Progenitor cell of endocrine pancreas (in vitro differentiated cells): ENCODE results near the gene EVI2A. TPM values are rescaled to one million over a fixed set of nuclear protein-coding genes. Genes with fewer than 3 reads are reported as not detected.
A peak's percentile ranks its signal among the peaks of the same experiment; 100 is the strongest.

Source experiments
- DNase-seq: peaks from one replicate; pipeline ENCODE4 v3.0.0; 2021; ENCODE audit warnings: low spot score; ENCODE audit not compliant: unreplicated experiment
- H3K27ac Mint-ChIP-seq: 2 replicates; pipeline ENCODE4 v1.8.0; 2021; ENCODE audit warnings: mild to moderate bottlenecking, moderate library complexity, mixed read lengths
- H3K27me3 Mint-ChIP-seq: 2 replicates; pipeline ENCODE4 v1.8.0; 2021; ENCODE audit warnings: mixed read lengths
- H3K36me3 Mint-ChIP-seq: 2 replicates; pipeline ENCODE4 v1.8.0; 2022; ENCODE audit warnings: mixed read lengths; ENCODE audit not compliant: insufficient read depth
- H3K4me1 Mint-ChIP-seq: 2 replicates; pipeline ENCODE4 v1.8.0; 2021; ENCODE audit warnings: low read depth, mixed read lengths
- H3K4me3 Mint-ChIP-seq: 2 replicates; pipeline ENCODE4 v1.8.0; 2021; ENCODE audit warnings: low read depth, mild to moderate bottlenecking, moderate library complexity, mixed read lengths
- H3K9me3 Mint-ChIP-seq: 2 replicates; pipeline ENCODE4 v1.8.0; 2021; ENCODE audit warnings: low read depth, mixed read lengths
- CTCF ChIP-seq: fragments of 200-600 bp; sonication (generic); IDR thresholded peaks from one replicate; pipeline ENCODE4 v1.5.0; 2021; ENCODE audit warnings: antibody characterized with exemption, mild to moderate bottlenecking; ENCODE audit not compliant: unreplicated experiment
- total RNA-seq: library from RNA; stranded (reverse); gene quantifications from 2 replicates; pipeline ENCODE4 v1.2.1, GENCODE V29; 2021

EVI2A gene
- total RNA-seq, 1 donor from 2014 or later = not detected

- no peak for DNase-seq
- Mint-ChIP-seq H3K27me3 (no peaks in the 10 kb centered on the region), H3K4me1 (no peaks in the 10 kb centered on the region), H3K36me3 (peaks cover 19% of the 10 kb centered on the region), H3K9me3 (no peaks in the 10 kb centered on the region), H3K27ac (no peak overlapping the region), H3K4me3 (no peak overlapping the region)
- peak; percentile 14 for TF ChIP-seq CTCF
Measured at GRCh38 chr17:31286587-31286986, 34.8 kb downstream of the EVI2A start.

- H3K9me3 Mint-ChIP-seq = no peaks in the 10 kb centered on the region
- no peaks in the 10 kb centered on the region for H3K4me1 Mint-ChIP-seq
- TF ChIP-seq CTCF = no peak
- no peak overlapping the region for H3K27ac Mint-ChIP-seq
- peaks cover 17% of the 10 kb centered on the region for H3K36me3 Mint-ChIP-seq
- H3K4me3 Mint-ChIP-seq = no peak overlapping the region
- DNase-seq = no peak
- H3K27me3 Mint-ChIP-seq = no peaks in the 10 kb centered on the region
Measured at GRCh38 chr17:31283841-31284240, 37.6 kb downstream of the EVI2A start.

- no peaks in the 10 kb centered on the region for H3K4me1 Mint-ChIP-seq
- no peak for DNase-seq
- no peaks in the 10 kb centered on the region for H3K9me3 Mint-ChIP-seq
- H3K27me3 Mint-ChIP-seq = no peaks in the 10 kb centered on the region
- H3K27ac Mint-ChIP-seq = no peak overlapping the region
- TF ChIP-seq CTCF = no peak
- H3K4me3 Mint-ChIP-seq = no peak overlapping the region
- H3K36me3 Mint-ChIP-seq = peaks cover 15% of the 10 kb centered on the region
Measured at GRCh38 chr17:31281061-31281460, 40.4 kb downstream of the EVI2A start.

GRCh38 chr17:31279401-31279800 lies 42.0 kb downstream of the EVI2A start:
- H3K9me3 Mint-ChIP-seq = no peaks in the 10 kb centered on the region
- no peak overlapping the region for H3K4me3 Mint-ChIP-seq
- TF ChIP-seq CTCF = no peak
- no peaks in the 10 kb centered on the region for H3K27me3 Mint-ChIP-seq
- no peak overlapping the region for H3K27ac Mint-ChIP-seq
- H3K4me1 Mint-ChIP-seq = no peaks in the 10 kb centered on the region
- no peak for DNase-seq
- peaks cover 25% of the 10 kb centered on the region for H3K36me3 Mint-ChIP-seq

GRCh38 chr17:31275116-31275515 lies 46.3 kb downstream of the EVI2A start:
- Mint-ChIP-seq H3K4me3 (no peak overlapping the region), H3K4me1 (no peaks in the 10 kb centered on the region), H3K9me3 (no peaks in the 10 kb centered on the region), H3K27ac (peak overlapping the region; percentile 62), H3K27me3 (no peaks in the 10 kb centered on the region), H3K36me3 (peaks cover 24% of the 10 kb centered on the region)
- no peak for TF ChIP-seq CTCF
- no peak for DNase-seq
